K562 (cell line): ENCODE measurements around the gene GIGYF2. TPM values are rescaled to one million over a fixed set of nuclear protein-coding genes. Genes with fewer than 3 reads are reported as not detected.

Source experiments
- ATAC-seq: fragments of 200-7000 bp; cut with Tn5 transposase; 3 replicates; pipeline ENCODE4 v1.9.1; 2020; ENCODE audit warnings: moderate library complexity
- BruUV-seq: library from RNA; stranded (reverse); fragments of 400-500 nt; replicated peaks from 2 replicates; lab custom pipeline; 2021; lab: Mats Ljungman, UMichigan
- CTCF ChIA-PET: fragments of 300-600 bp; formaldehyde crosslinking; extraction: SDS; loops from one replicate; lab custom pipeline; 2021; ENCODE audit warnings: low intra/inter-chr PET ratio; lab: Yijun Ruan, JAX
- POLR2A ChIA-PET: fragments of 300-600, 350-650 bp; sonication (Branson Sonifier 250); formaldehyde crosslinking; extraction: SDS; loops from one replicate; lab custom pipeline; 2021; ENCODE audit warnings: antibody characterized with exemption, inconsistent platforms; lab: Yijun Ruan, JAX
- DNase-seq, 4 experiments: peaks; one replicate each; pipeline versions ENCODE4 v3.0.0 to v3.0.0-alpha.2; 2011 to 2018; ENCODE audit warnings: low spot score in 3 of 4, mixed read lengths in 3 of 4; ENCODE audit errors: extremely low read depth in 1 of 4
- FAIRE-seq: peaks from 2 replicates; lab custom pipeline; 2011; peaks lifted over from hg19 to GRCh38; lab: Jason Lieb, UNC
- H2AFZ ChIP-seq: 2 replicates; pipeline ENCODE4 v1.6.0; 2011; ENCODE audit warnings: low read depth, low read length, control low read depth, inconsistent platforms
- H3K27ac ChIP-seq: fragments of 200-600 bp; 3 replicates; pipeline ENCODE4 v1.8.0; 2011; ENCODE audit warnings: low read depth, mild to moderate bottlenecking, control low read depth, inconsistent platforms, low read length, moderate library complexity, mixed read lengths; ENCODE audit errors: extremely low read depth
- H3K27me3 ChIP-seq, 2 experiments: fragments of 300-600 bp in 1 of 2; 2 replicates in 1 of 2; 3 replicates in 1 of 2; pipeline versions ENCODE4 v1.6.0 to v1.8.0; 2011; ENCODE audit warnings: inconsistent platforms in 2 of 2, low read length in 2 of 2, mild to moderate bottlenecking in 1 of 2, mixed read lengths in 1 of 2, moderate library complexity in 1 of 2; ENCODE audit not compliant: control insufficient read depth in 2 of 2, insufficient read depth in 2 of 2
- H3K36me3 ChIP-seq: fragments of 300-600 bp; 3 replicates; pipeline ENCODE4 v1.8.0; 2011; ENCODE audit warnings: mild to moderate bottlenecking, low read length, inconsistent platforms; ENCODE audit not compliant: control insufficient read depth, insufficient read depth
- H3K4me1 ChIP-seq, 2 experiments: fragments of 200-600 bp in 1 of 2; replicated peaks in 1 of 2; 2 replicates in 1 of 2; 3 replicates in 1 of 2; pipeline versions ENCODE4 v1.5.1 to v1.8.0; 2011; ENCODE audit warnings: inconsistent platforms in 2 of 2, low read length in 2 of 2, mild to moderate bottlenecking in 1 of 2, mixed read lengths in 1 of 2, moderate library complexity in 1 of 2; ENCODE audit not compliant: control insufficient read depth in 2 of 2, insufficient read depth in 2 of 2
- H3K4me2 ChIP-seq: 2 replicates; pipeline ENCODE4 v1.6.1; 2011; ENCODE audit warnings: low read length, control low read depth, inconsistent platforms, mixed read lengths; ENCODE audit not compliant: insufficient read depth
- H3K4me3 ChIP-seq: fragments of 200-600 bp; sonication (generic), shearing (Covaris generic); 2 replicates; pipeline ENCODE4 v1.5.1; 2016; ENCODE audit warnings: control low read depth, inconsistent platforms
- H3K79me2 ChIP-seq: fragments of 200-600 bp; 3 replicates; pipeline ENCODE4 v1.8.0; 2011; ENCODE audit warnings: low read length, inconsistent platforms; ENCODE audit not compliant: control insufficient read depth, insufficient read depth
- H3K9ac ChIP-seq, 2 experiments: 2 replicates each; pipeline versions ENCODE4 v1.6.0 to v1.6.1; 2011; ENCODE audit warnings: low read depth in 2 of 2, low read length in 2 of 2, control low read depth in 1 of 2, inconsistent platforms in 1 of 2, mild to moderate bottlenecking in 1 of 2, mixed read lengths in 1 of 2; ENCODE audit not compliant: insufficient read depth in 1 of 2
- H3K9me1 ChIP-seq: one replicate; pipeline ENCODE4 v1.6.0; 2011; ENCODE audit warnings: inconsistent platforms, mild to moderate bottlenecking, low read length, moderate library complexity; ENCODE audit not compliant: control insufficient read depth, insufficient read depth
- H3K9me3 ChIP-seq: replicated peaks from 2 replicates; pipeline ENCODE4 v1.5.1; 2011; ENCODE audit warnings: low read depth, low read length, inconsistent platforms; ENCODE audit not compliant: control insufficient read depth, insufficient read depth
- H4K20me1 ChIP-seq: replicated peaks from 2 replicates; pipeline ENCODE4 v1.6.1; 2011; ENCODE audit warnings: low read length, inconsistent platforms, mixed read lengths; ENCODE audit not compliant: control insufficient read depth, insufficient read depth
- MXI1 ChIP-seq: IDR thresholded peaks from 2 replicates; pipeline ENCODE4 v1.6.1; 2011; ENCODE audit warnings: low read depth, mild to moderate bottlenecking, improper control_type of control experiment, low read length
- ZNF184 ChIP-seq: sonication (generic); formaldehyde crosslinking; IDR thresholded peaks from 2 replicates; pipeline ENCODE4 v1.5.0; 2020; ENCODE audit warnings: missing genetic modification reagents
- WGBS: fragments of 100-300 bp; shearing (Covaris generic); methylation state at CpG from one replicate; pipeline ENCODE4 v1.1.6; 2016; ENCODE audit warnings: low coverage, mixed read lengths; ENCODE audit not compliant: insufficient coverage; ENCODE audit errors: missing lambda C conversion rate; 5-methylcytosine and 5-hydroxymethylcytosine counted together
- in situ Hi-C: fragments of 300-500 bp; cut with MboI; formaldehyde crosslinking; loops from 4 replicates; pipeline ENCODE4 v1.15.0; 2018; ENCODE audit warnings: inconsistent platforms, mixed read lengths
- intact Hi-C: fragments of 100-400 bp; cut with micrococcal nuclease; formaldehyde crosslinking; loops from 2 replicates; pipeline ENCODE4 v1.14.2; 2022
- polyA plus RNA-seq, 8 experiments: library from polyadenylated mRNA; depleted of rRNA in 4 of 8; stranded (reverse) in 5 of 8; unstranded in 3 of 8; fragments of >200 nt; fragmentation: Nextera tagmentation in 2 of 8; fragmentation: Illumina TruSeq in 1 of 8; extraction: Ambion mirVana in 2 of 8; extraction: Trizol in 1 of 8; gene quantifications; 2 replicates each; pipeline versions ENCODE4 v1.2.1 to v1.2.3, GENCODE V29; 2011 to 2014; ENCODE audit warnings: inconsistent platforms in 1 of 8, missing spikeins in 1 of 8
- total RNA-seq, 7 experiments: library from RNA; depleted of rRNA in 6 of 7; stranded (reverse); fragments of >200 nt in 6 of 7; fragmentation: Illumina TruSeq in 2 of 7; extraction: Trizol in 2 of 7; gene quantifications; 2 replicates each; pipeline versions ENCODE4 v1.2.1 to v1.2.3, GENCODE V29; 2011 to 2021; ENCODE audit warnings: low replicate concordance in 1 of 7
- TF ChIP-seq, protein P1 (sequence below): sonication (generic); formaldehyde crosslinking; IDR thresholded peaks from 2 replicates; pipeline ENCODE4 v1.8.1; 2023; ENCODE audit warnings: mild to moderate bottlenecking, missing genetic modification reagents

GIGYF2 gene
- total and polyA plus RNA-seq, 9 of the 15 experiments (the other 6 are each of a cell fraction or from before 2014, with no cell fraction given) = 12.7 to 52.7 (median 34.9) TPM

DNA sequence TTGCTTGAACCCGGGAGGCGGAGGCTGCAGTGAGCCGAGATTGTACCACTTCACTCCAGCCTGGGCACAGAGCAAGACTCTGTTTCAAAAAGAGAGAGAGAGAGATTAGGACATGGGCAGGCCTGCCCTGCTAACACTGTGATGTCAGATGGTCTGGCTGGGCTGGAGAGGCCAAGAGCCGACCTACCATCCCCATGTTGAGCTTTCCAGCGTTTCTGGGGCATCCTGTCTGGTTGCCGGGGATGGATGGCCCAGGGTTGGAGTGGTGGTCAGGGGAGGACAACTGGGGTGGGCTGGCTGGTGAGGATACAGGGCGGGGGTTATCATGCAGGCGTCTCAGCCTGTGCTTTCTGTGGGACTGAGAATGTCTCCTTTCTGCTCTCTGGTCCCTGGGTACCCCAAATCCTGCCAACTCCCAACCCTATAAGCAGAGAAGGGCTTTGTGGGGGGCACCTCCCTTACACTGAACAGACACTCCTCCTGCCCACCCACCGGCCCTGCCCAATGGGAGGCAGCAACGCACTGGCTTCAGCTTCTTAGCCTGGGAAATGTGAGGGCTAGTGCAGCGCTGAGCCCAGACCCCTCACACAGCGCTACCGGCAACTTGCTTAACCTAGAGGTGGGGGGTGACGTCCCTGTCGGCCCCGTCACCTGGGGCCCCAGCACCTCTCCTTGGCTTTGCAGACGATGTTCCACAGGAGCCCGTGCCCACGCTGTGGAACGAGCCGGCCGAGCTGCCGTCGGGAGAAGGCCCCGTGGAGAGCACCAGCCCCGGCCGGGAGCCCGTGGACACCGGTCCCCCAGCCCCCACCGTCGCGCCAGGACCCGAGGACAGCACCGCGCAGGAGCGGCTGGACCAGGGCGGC lies 178.4 kb downstream of the GIGYF2 start:
- Histone ChIP-seq H3K4me3 (no peak overlapping the region), H3K9me1 (no peaks in the 10 kb centered on the region), H2AFZ (no peak overlapping the region), H3K4me1 (peaks cover 2 to 17% of the 10 kb centered on the region in 2 experiments; a peak in 3 of 5 replicates), H3K9ac (no peak overlapping the region), H3K4me2 (no peak overlapping the region), H3K9me3 (no peaks in the 10 kb centered on the region), H4K20me1 (no peaks in the 10 kb centered on the region), H3K27me3 (no peaks in the 10 kb centered on the region), H3K27ac (no peak overlapping the region), H3K79me2 (no peaks in the 10 kb centered on the region), H3K36me3 (no peaks in the 10 kb centered on the region)
- DNase-seq (no peak), ATAC-seq (no peak), FAIRE-seq (no peak)
- ChIA-PET POLR2A (no interaction called here), CTCF (no interaction called here)
- TF ChIP-seq ZNF184 = no peak
- in situ Hi-C loops (no loop called here), intact Hi-C loops (no loop called here)
- WGBS = 73% methylated on average over 5 of the region's 37 CpGs
- no TSS peak for BruUV-seq

DNA sequence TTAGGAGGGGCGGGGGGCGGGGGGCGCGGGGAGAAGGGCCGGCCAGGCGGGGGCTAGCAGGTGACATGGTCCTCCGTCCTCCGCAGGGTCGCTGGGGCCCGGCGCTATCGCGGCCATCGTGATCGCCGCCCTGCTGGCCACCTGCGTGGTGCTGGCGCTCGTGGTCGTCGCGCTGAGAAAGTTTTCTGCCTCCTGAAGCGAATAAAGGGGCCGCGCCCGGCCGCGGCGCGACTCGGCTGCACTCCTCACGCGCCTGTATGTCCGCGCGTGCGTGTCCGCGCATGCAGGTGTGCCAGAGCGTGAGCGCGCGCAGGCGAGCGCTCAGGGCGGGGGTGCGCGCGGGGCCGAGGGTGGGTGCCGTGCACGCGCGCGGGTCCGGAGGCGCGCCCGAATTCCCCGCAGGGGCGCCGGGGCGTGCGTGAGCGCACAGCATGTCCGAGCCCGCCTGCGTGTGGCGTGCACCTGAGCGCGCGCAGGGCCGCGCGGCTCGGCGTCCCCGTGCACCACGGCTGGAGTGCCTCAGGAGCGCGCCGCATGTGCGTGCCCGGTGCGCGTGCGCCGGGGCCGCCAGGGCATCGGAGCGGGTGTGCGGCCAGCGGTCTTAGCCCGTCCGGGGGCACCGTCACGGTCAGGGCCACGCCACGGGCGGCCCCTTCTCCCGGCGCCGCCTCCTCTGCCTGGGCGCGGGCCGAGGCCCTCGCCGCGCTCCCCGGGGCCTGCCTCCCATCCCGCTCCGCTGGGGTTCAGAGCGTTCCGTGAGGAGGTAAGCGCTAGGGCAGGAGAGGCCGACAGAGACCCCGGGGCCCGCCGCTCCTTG lies 179.2 kb downstream of the GIGYF2 start:
- H3K27me3 ChIP-seq = no peaks in the 10 kb centered on the region
- in situ Hi-C loops = no loop called here
- no peaks in the 10 kb centered on the region for H3K9me1 ChIP-seq
- ATAC-seq (no peak), DNase-seq (no peak), FAIRE-seq (no peak)
- H3K9me3 ChIP-seq = no peaks in the 10 kb centered on the region
- WGBS = 100% methylated on average over 1 of the region's 119 CpGs
- no peak overlapping the region for H3K4me2 ChIP-seq
- CTCF ChIA-PET = no interaction called here
- POLR2A ChIA-PET = no interaction called here
- no peaks in the 10 kb centered on the region for H3K36me3 ChIP-seq
- no peak overlapping the region for H3K27ac ChIP-seq
- no peak for TF ChIP-seq MXI1
- TF ChIP-seq, protein P1, sequence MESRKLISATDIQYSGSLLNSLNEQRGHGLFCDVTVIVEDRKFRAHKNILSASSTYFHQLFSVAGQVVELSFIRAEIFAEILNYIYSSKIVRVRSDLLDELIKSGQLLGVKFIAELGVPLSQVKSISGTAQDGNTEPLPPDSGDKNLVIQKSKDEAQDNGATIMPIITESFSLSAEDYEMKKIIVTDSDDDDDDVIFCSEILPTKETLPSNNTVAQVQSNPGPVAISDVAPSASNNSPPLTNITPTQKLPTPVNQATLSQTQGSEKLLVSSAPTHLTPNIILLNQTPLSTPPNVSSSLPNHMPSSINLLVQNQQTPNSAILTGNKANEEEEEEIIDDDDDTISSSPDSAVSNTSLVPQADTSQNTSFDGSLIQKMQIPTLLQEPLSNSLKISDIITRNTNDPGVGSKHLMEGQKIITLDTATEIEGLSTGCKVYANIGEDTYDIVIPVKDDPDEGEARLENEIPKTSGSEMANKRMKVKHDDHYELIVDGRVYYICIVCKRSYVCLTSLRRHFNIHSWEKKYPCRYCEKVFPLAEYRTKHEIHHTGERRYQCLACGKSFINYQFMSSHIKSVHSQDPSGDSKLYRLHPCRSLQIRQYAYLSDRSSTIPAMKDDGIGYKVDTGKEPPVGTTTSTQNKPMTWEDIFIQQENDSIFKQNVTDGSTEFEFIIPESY (CRISPR knock-in tag) = peak; percentile 82
- TF ChIP-seq, all 486 proteins: peak for 1
- no TSS peak for BruUV-seq
- Histone ChIP-seq H3K4me3 (no peak overlapping the region), H3K79me2 (no peaks in the 10 kb centered on the region), H4K20me1 (no peaks in the 10 kb centered on the region), H2AFZ (no peak overlapping the region), H3K9ac (no peak overlapping the region), H3K4me1 (peaks cover 2 to 17% of the 10 kb centered on the region in 2 experiments; a peak in 3 of 5 replicates)
- intact Hi-C loops = no loop called here
